HG03442 (cell line): ENCODE results near the gene AGBL1.

Experiments
- ATAC-seq: cut with Tn5 transposase; IDR thresholded peaks from one replicate; pipeline ENCODE4 v1.9.1; 2021; ENCODE audit warnings: mild to moderate bottlenecking, moderate library complexity; ENCODE audit not compliant: unreplicated experiment

Gene AGBL1

GRCh38 chr15:86235667-86236066 lies 156.0 kb downstream of the AGBL1 start:
- ATAC-seq, result no peak

- no peak for ATAC-seq
Measured at GRCh38 chr15:86236356-86237110, 156.9 kb downstream of the AGBL1 start.

GRCh38 chr15:86237111-86237500 lies 157.4 kb downstream of the AGBL1 start:
- no peak for ATAC-seq

- ATAC-seq, result no peak
Measured at GRCh38 chr15:86247249-86247955, 167.7 kb downstream of the AGBL1 start.

- ATAC-seq, result no peak
Measured at GRCh38 chr15:86255247-86255646, 175.6 kb downstream of the AGBL1 start.

- no peak for ATAC-seq
Measured at GRCh38 chr15:86256628-86257027, 177.0 kb downstream of the AGBL1 start.

GRCh38 chr15:86259589-86259988 lies 179.9 kb downstream of the AGBL1 start:
- no peak for ATAC-seq

GRCh38 chr15:86263230-86263629 lies 183.6 kb downstream of the AGBL1 start:
- no peak for ATAC-seq

GRCh38 chr15:86266896-86267484 lies 187.3 kb downstream of the AGBL1 start:
- ATAC-seq, result no peak

- no peak for ATAC-seq
Measured at GRCh38 chr15:86267892-86268291, 188.2 kb downstream of the AGBL1 start.

- no peak for ATAC-seq
Measured at GRCh38 chr15:86268558-86268957, 188.9 kb downstream of the AGBL1 start.

GRCh38 chr15:86273309-86273708 lies 193.6 kb downstream of the AGBL1 start:
- ATAC-seq, result no peak

- no peak for ATAC-seq
Measured at GRCh38 chr15:86275361-86275760, 195.7 kb downstream of the AGBL1 start.

GRCh38 chr15:86278586-86278985 lies 198.9 kb downstream of the AGBL1 start:
- ATAC-seq, result no peak

GRCh38 chr15:86284635-86285034 lies 205.0 kb downstream of the AGBL1 start:
- ATAC-seq, result no peak

- ATAC-seq, result no peak
Measured at GRCh38 chr15:86295511-86295910, 215.8 kb downstream of the AGBL1 start.

- ATAC-seq, result no peak
Measured at GRCh38 chr15:86296769-86297168, 217.1 kb downstream of the AGBL1 start.

GRCh38 chr15:86300390-86301125 lies 220.9 kb downstream of the AGBL1 start:
- ATAC-seq, result no peak

- ATAC-seq, result no peak
Measured at GRCh38 chr15:86311568-86312280, 232.1 kb downstream of the AGBL1 start.

GRCh38 chr15:86312486-86312885 lies 232.8 kb downstream of the AGBL1 start:
- ATAC-seq, result no peak

- no peak for ATAC-seq
Measured at GRCh38 chr15:86316216-86316615, 236.5 kb downstream of the AGBL1 start.
